ENCODE results near the gene ALG14.
"Not testable (repeated sequence)": the region's sequence is repeated elsewhere in the genome, so short reads cannot be mapped to it uniquely, and the experiment has no call there.

Gene ALG14

DNA sequence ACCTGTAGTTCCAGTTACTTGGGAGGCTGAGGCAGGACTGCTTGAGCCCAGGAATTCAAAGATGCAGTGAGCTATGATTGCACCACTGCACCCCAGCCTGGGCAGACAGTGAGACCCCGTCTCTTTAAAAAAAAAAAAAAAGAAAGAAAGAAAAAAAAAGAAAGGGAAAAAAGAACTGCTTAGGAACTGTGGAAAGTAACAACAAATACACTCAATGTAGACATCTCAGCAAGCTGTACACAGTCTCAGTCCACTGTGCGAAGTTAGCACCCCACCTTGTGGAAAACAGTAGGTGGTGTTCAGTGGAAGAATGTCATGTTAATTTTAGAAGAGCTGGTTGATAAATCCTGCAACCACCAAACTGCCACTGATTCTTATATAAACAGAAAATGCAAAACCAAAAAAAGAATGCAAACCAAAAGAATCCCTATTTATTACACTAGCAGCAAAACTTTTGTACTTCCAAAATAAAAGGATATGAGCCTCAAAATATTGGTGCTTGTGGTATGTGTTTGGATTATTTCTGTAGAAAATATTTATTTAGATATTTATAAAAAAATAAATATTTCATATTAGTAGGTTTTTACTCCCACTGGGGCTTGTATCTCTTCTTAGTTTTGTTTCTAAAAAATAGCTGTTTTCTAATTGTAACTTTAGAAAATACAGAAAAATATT lies 31.1 kb downstream of the ALG14 start:
- DNase-seq, result peak in 1 of 2 experiments; percentile 49

DNA sequence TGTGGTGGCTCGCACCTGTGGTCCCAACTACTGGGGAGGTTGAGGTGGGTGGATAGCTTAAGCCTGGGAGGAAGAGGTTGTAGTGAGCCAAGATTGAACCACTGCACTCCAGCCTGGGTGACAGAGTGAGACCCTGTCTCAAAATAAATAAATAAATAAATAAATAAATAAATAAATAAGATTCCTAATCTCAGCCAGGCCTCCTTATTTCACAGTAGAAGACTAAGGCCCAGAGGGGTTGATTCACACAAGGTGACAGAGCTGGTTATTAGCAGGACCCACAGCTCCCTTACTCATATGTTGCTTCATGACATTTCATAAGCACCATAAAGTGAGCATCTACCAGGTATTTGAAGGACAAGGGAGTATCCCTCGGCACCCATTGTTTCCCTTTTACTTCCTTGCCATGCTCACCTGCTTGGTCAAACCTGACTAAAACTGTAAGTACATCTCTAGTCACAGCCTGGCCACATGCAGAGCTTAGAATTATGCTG lies 32.7 kb downstream of the ALG14 start:
- DNase-seq, result no peak

DNA sequence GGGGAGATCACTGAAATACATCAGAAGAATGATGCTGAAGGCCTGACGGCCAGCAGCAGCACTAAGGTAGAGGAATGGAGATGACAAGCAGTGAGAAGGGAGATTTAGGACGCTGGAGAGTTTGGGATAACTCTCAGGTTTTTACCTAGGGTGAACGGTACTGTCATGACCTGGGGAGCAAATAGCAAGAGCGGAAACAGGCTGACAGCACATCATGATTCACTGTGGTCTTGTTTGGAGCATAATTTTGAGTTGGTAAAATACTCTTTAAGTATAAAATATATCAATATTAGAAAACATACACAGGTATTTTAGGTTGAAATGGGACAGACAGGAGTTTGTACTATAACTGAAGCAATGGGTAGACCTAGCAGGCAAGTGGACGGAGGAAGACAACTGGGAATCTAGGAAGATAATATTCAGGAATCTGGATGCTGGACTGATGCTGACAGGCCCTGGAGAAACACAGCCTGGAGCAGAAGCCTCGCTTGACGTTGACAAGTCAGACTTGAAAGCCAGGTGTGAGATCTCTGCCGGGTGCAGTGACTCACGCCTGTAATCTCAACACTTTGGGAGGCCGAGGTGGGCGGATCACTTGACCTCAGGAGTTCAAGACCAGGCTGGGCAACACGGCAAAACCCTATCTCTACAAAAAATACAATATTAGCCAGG lies 33.3 kb downstream of the ALG14 start:
- DNase-seq, result no peak

DNA sequence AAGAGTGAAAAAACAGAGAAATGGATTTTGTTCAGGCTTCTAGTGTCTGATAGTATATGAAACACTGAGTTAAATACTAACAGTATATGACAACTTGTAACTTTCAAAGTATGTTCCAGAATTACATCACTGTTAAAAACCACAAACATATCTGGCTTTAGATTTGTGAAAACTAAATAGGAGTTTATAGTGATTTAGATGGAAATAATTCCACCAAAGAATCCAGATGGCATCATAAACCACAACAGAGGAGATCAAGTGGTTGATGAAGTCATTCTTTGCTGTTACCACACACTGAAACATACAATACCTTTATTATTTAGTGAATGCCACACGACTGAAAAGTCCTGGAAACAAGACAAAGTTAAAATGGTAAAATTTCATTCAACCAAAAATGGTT lies 37.2 kb downstream of the ALG14 start:
- no peak for DNase-seq

DNA sequence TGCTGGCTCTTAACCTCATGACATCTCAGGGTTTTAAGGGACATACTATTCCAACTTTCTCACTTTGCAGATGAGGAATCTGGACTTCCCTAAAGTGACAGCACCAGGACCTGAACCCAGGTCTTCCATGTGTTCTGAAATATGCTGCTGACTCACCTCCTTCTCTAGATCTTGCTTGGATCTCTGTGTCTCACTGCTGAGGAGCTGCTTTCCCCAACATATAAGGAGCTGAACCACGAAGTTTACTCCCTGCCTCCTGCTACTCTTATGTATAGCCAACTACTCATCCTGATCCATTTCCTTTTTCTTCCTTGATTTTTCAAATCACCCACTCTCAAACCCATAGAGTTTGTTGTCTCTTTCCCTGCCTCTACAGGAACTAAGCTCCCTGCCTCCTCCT lies 38.2 kb downstream of the ALG14 start:
- no peak for DNase-seq

DNA sequence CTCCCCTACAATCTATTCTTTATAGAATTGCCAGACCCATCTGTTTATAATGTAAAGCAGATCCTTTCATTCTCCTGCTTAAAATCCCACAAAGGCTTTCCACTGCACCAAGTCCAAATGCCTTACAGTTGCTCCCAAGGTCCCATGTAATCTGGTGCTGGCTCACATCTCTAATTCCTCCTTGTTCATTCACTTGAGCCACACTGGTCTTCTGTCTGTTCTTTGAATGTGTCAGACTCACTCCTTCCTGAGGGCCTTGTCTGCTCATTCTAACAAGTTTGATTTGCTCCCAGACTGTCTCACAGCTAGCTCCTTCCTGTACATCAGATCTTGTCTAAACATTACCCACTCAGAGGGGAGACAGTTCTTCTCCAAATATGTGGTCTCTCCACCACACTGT lies 38.9 kb downstream of the ALG14 start:
- DNase-seq, result no peak

DNA sequence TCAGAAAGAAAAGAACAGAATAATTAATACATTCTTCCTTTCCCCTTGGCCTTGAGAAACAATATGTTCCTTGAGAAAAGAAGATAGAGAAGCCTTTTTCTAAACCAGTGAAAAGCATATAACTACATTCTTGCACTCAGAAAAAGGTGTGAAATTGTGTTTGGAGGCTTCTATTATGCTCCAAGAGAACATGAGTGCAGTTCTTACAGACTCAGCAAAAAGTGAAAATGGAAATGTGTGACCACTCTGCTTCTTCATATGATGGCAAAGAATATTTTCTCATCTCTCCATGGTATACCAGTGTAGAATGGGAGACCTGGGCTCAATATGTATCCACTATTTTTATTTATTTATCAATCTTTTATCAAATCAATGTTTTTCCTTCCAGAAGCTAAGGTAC lies 43.2 kb downstream of the ALG14 start:
- no peak for DNase-seq

DNA sequence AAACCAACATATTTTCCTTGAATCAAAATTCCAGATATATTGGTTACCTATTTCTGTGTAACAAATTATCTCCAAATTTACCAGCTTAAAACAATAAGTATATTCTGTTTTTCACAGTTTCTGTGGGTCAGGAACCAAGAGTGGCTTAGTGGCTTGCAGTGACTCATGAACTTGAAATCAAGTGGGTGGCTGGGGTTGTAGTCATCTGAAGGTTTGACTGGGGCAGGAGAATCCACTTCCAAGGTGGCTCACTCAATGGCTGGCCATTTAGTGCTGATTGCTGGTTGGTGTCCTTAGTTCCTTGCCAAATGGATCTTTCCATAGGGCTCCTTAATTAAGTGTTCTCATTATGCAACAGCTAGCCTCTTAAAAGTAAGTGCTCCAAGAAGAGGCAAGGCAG lies 43.8 kb downstream of the ALG14 start:
- no peak for DNase-seq

DNA sequence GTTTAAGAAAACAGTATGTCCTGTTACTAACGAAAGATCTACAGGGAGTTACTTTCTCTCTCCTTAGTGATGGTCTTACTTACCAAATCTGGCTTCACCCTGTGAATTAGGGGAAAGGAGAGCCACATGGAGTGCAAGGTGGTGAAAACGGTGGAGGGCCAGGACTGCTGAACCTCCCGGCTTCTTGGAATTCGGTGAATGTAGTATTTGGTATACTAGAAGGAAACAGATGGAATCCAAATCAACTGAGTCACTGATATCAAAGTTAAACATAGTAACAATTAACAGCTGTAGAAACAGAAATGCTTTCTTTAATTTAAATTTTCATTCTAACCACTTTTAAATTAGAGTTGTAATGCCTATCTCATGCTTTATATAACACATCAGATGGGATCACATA lies 45.7 kb downstream of the ALG14 start:
- DNase-seq, result no peak

DNA sequence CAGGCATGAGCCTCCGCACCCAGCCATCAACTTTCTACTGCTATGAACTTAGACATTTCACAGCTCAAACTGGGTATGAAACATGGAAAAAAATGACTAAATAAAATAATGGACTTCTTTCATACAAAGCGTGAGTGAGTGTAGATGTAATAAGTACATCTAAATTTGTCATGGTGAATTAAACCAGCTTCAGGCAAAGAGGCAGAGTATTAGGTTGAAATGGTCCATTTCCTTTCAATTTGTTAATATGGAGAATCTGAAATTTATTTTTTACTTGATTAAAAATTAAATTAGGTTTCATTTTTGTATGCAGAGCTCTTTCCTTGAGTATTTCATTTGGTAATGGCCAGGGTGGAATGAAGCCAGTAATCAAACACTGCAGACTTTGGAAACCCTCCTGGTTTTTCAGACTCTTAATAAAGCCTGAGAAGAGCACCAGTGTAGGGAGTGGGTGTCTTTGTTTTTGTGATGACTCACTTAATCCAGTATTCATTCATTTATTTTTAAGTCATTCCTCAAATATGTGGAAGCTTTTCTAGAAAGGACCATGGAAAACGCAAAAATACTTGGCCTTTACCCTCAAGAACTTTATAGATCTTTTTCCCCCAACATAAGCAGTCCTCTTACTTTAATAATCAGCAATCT lies 49.2 kb downstream of the ALG14 start:
- no peak for DNase-seq

DNA sequence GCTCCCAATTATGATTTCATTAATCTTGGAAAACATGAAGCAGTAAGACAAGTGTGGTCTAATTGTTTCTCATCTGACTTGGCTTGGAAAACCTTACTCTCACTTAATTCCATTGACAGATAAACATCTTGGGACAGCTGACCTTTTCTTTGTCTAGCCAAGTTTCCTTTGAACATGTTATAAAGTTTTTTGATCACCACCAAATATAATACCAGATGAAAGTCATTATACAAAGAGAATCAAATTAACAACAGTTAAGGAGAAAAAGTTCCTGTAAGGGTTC lies 50.2 kb downstream of the ALG14 start:
- DNase-seq, result no peak

DNA sequence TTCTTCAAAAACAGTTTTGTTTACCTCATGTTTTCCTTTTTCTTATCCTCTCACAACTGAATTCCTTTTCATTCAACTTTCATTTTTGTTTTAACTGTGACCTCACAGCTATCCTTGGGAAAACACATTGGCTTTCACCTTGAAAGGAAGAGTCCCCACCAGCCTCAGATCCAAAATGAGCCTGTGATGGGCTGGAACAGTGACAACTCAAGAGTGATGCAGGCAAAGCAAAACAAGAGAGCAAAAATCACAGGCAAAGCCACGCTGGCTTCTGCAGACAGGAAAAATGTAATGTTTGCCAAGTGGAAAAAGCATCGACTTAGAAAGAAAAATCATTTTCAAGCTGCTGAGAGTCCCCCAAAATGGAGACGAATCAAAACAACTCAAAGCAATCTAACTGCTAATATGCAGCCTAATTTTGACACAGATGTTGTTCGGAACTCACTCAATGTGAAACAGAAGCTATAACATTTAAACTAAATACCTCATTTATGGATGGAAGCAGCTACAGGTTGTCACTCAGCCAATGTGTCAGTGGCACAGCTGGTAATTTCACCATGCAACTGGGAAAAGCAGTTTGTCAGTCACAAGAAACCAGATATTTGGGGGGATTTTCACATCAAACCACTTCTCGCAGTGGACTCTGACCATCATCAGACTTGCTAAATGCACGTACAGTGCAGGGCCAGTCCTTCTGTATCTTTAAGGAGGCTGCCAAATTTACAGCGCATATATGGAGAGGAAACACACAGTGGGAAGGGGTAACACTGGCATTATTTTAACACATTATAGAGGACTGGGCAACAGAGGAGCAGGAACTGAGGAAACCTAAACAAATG lies 50.7 kb downstream of the ALG14 start:
- peak in 1 of 2 experiments; percentile 51 for DNase-seq

DNA sequence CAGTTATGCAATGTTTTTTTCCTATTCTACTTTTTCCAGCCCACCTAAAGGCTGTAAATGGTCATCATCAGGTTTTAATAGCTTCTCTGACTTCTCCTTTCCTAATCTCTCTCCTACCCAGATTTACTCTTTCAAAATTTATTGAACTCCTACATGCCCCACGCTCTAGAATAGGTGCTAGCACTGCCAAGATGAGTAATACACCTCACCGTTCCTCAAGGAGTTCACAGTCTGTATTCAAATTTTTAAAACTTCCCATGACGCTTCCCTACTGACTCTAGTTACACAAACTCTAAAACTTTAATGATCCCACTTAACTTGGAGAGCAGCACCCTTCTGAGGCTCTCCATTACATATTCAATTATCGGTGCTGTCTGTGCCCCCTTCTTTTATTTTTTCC lies 51.6 kb downstream of the ALG14 start:
- DNase-seq, result no peak

DNA sequence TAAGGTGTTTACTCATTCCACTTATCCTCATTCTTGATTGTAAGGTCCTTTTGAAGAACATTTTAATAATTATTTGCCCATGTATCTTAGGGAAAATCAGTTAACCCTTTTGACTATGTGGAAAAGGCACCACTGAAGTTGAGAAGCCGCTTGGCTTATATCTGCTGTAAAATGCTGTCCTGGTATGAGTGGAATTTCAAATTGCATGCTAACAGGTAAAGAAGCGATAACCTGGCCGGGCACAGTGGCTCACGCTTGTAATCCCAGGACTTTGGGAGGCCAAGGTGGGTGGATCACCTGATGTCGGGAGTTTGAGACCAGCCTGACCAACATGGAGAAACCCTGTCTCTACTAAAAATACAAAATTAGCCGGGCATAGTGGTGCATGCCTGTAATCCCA lies 53.3 kb downstream of the ALG14 start:
- DNase-seq, result not testable (repeated sequence)

DNA sequence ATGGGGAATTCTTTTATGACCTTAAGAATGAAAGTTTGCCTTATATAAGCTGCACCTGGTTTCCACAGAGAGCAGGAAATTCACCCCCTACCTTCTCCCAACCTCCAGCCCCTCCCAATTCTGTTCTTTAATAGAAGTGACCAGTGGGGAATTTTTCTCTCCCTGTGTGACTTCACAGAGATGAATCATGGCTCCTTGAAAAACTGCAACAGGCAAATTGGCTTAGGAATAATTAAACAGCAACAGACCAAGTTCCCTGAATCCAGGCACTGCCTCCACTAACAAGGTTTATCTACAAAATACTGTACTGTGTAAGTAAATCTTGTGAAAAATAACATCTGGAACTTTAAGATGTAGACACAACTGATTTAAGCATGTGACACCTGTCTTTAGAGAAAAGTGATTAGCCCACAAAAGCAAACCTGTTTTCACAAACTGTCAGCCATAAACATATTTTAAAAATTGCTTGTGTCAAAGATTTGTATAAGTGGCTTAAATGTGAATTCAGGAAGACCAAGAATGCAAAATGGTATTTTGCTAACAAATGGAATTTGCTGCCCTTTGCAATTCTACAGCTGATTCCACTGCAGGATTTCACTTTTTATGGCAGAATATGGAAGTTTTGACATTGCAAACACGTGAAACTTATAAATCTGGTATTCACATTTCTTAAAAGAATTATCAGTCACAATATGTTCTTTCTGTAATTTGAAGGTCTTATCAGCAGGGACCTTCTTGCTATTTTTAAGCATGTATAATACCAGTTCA lies 54.0 kb downstream of the ALG14 start:
- no peak for DNase-seq

DNA sequence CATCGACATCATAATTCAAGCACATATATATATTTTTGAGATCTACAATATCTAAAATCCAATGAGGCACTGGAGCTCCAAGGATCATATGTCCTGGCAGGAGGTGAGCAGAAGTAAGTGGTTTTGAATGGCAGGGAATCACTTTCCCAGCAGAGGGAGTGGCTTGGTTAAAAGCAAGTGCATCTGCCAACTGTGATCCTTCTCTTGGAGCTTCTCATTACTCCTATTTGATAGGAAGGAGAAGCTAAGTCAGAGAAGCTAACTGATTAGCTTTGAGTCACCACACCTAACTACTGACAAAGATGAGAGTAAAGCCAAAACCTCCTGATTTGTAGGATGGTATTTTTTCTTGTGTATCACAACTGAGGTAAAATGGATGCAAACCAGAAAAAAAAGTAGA lies 55.0 kb downstream of the ALG14 start:
- DNase-seq, result no peak

DNA sequence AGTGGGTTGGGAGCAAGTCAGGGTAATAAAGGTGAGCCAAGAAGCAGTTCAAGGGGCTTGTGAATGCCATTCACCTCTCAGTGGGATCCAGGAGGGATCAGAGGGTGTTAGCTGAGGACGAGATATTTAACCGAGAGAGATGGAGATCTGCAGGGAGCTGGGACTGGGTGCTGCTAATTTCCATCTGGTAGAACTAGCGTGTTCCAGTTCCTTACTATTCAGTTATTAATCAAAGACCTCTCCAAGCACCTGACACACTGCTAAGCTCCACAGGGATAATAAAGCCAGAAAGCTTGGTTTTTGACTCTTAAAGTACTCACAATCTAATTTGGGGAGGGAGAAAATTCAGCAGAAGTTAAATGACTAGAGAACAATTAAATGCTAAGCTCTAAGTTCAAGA lies 57.7 kb downstream of the ALG14 start:
- DNase-seq, result no peak

DNA sequence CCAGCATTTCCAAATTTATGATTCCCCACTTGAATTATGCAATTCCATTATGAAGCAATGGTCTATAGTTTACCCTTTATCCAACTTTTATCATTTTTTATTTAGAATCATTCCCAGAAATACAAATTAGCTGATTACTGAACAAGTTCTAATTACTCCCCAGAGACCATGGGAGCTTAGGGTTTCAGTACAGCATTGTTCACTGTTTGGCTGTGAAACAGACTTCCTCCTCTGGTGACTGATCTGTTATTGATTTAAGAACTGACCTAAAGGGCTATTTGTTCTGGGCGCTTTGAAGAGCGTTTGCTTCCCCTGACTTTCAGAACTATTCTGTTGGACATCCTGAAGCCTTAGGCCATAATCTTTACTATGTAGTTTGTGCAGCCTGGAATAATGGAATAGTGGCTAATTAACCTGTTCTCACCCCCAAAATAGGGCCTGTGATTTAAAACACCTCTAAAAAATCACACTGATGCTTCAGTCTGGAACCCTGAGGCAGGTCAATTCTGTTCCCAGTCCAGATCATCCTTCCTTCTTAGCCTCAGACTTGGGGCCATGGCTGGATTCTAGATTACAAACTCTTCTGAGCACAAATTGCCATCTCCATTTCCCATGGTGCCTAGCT lies 58.7 kb downstream of the ALG14 start:
- no peak for DNase-seq

DNA sequence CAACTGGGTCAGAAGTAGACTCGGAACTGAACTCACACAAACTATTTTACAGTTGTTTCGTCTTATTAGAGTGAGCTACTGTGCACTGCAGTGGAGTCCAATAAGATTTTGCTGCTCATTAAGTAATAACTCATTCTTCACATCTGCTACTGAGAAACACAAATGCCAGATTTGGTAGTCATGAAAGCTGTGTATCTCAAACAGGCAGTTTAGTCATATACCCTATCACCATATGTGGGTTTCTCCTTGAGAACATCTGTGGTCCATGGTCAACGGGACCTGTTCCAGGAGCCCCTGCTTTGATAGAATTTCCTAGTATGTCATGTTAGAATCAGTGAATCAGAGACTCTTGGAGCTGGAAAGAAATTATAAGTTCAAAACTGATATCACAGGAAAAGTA lies 60.4 kb downstream of the ALG14 start:
- DNase-seq, result no peak

DNA sequence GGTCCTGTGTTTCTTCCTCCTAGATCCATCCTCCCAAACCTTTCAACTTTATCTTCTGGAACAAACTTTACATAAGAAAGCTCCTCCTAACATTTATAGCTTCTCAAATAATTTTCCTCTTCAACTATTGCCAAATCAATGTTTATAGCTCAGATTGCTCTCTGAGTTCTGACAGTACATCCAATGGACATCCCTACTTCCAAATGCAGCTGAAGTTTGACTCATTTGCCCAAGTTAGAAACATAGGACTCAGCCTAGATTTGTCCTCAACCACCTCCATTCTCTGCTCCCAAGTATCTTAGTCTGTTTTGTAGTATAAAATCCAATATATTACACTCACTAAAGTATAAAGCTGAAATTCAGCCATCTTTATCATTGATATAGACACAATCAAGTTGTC lies 62.6 kb downstream of the ALG14 start:
- DNase-seq, result no peak

DNA sequence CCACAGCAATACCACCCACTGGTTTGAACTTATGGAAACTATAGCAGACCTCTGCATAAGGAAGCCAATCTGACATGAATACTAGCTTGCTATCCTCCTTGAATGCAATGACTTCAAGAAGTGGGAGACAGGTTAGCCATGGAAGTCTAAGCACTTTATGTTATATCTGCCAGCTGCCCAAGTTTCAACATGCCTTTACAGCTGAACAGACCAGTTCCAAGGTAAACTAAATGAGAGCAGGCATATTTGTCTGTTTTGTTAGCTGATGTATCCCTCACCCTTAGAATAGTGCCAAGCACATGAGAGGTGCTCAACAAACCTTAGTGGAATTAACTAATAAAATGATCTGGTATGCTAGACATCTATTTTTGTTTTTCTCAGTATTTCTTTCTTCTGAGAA lies 65.1 kb downstream of the ALG14 start:
- no peak for DNase-seq

DNA sequence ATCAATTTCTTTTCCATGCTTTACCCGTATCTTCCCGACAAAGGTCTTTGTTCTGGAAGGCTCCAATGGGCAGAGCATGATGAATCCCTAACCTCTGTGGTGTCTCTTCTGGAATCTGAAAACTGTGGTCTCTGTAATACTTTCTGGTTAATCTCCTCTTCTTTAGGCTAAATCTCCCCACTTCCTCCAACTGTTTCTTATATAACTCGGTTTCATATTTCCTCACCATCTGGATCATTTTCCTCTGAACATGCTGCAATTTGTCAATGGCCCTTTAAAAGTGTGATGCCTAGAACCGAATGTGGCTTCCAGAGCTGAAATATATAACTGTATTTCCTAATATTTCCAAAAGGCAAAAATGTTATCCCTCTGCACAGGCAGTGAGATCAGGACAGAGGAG lies 66.1 kb downstream of the ALG14 start:
- no peak for DNase-seq
